ENCODE data around the gene B4GALT2. TPM values are rescaled to one million over a fixed set of nuclear protein-coding genes. Genes with fewer than 3 reads are reported as not detected.

B4GALT2 gene
- total and polyA plus RNA-seq, 2 of the 8 experiments (the other 6 are each of a cell fraction or from before 2014, with no cell fraction given): 56.5 to 121 TPM

- Histone ChIP-seq H2BK12ac (ENCODE audit: low read depth, low read length) (no peak overlapping the region), H3K56ac (replicated peaks; ENCODE audit: insufficient read length, low read depth, low read length) (no peak overlapping the region), H2BK5ac (ENCODE audit: low read depth, low read length) (no peak overlapping the region), H2BK120ac (replicated peaks; ENCODE audit: low read depth, low read length) (no peak overlapping the region), H4K5ac (ENCODE audit: insufficient read length, low read depth, low read length) (no peak overlapping the region), H3K27ac (ENCODE audit: low read depth, low read length) (no peak overlapping the region), H2BK15ac (ENCODE audit: low read length) (no peak overlapping the region), H4K20me1 (replicated peaks in 1 of 2; ENCODE audit: control insufficient read depth in 1 of 2, insufficient read depth in 2 of 2, low read length in 2 of 2) (peaks cover 0 to 6% of the 10 kb centered on the region in 2 experiments), H3K23ac (ENCODE audit: insufficient read length) (no peak overlapping the region), H3K18ac (ENCODE audit: extremely low read depth, low read length) (no peak overlapping the region), H3K4me1 (replicated peaks in 1 of 4; ENCODE audit: control insufficient read depth in 3 of 4, insufficient read depth in 4 of 4, low read length in 3 of 4) (peaks cover 0 to 5% (median 4%) of the 10 kb centered on the region in 4 experiments; a peak in 3 of 7 replicates), H2AK5ac (ENCODE audit: low read depth, low read length) (no peak overlapping the region), H3K4ac (replicated peaks; ENCODE audit: insufficient read length, low read depth, low read length) (no peak overlapping the region), H2AFZ (ENCODE audit: low read length) (no peak overlapping the region), H4K8ac (ENCODE audit: extremely low read depth, insufficient read depth, low read length) (no peak overlapping the region), H3K79me2 (ENCODE audit: control insufficient read depth in 1 of 2, insufficient read depth in 2 of 2, low read length in 2 of 2) (0 out of 4 replicates have a peak, but pooled peaks cover 0 to 4% of the 10 kb centered on the region in 2 experiments), H3K14ac (ENCODE audit: insufficient read length) (no peak overlapping the region), H3K4me2 (ENCODE audit: insufficient read depth in 1 of 2, low read depth in 2 of 2, low read length in 2 of 2) (no peak overlapping the region), H3K9me3 (ENCODE audit: insufficient read depth in 2 of 2, low read depth in 1 of 2, low read length in 1 of 2) (no peaks in the 10 kb centered on the region), H3K23me2 (ENCODE audit: low read depth, low read length) (no peaks in the 10 kb centered on the region), H4K91ac (replicated peaks; ENCODE audit: insufficient read length, low read length) (no peak overlapping the region), H2BK20ac (ENCODE audit: low read length) (no peak overlapping the region), H3K9ac (replicated peaks in 1 of 4; ENCODE audit: extremely low read depth in 1 of 4, low read depth in 3 of 4, low read length in 3 of 4) (no peak overlapping the region), H3K36me3 (ENCODE audit: control insufficient read depth in 2 of 4, insufficient read depth in 4 of 4, low read length in 3 of 4) (peaks cover 3 to 14% (median 8%) of the 10 kb centered on the region in 4 experiments; a peak in 4 of 8 replicates), H3K79me1 (ENCODE audit: low read depth, low read length) (peaks cover 3% of the 10 kb centered on the region), H3K27me3 (replicated peaks in 1 of 4; ENCODE audit: control insufficient read depth in 3 of 4, extremely low read depth in 1 of 4, insufficient read depth in 3 of 4, low read length in 3 of 4) (no peaks in the 10 kb centered on the region), H3K4me3 (ENCODE audit: extremely low read depth in 1 of 4, insufficient read depth in 2 of 4, low read depth in 3 of 4, low read length in 4 of 4) (no peak overlapping the region)
- no peak for DNase-seq (ENCODE audit: low read depth in 1 of 2, low spot score in 2 of 2)
- FAIRE-seq: no peak
- CTCF ChIA-PET (ENCODE audit: partially characterized antibody): interaction anchor here (0.9 to 3.4 kb wide), 7 partner anchors 11 to 90 kb away, joined by 3 to 20 read pairs (median 3); partner anchors contain the start of genes ARTN and IPO13
- 92% methylated on average over 7 of the region's 7 CpGs; no CpG with 5 or more reads in 1 of the 2 experiments for WGBS, 2 experiments (ENCODE audit: extremely low coverage in 1 of 2, insufficient coverage in 1 of 2, insufficient read length in 1 of 2, insufficient replicate concordance in 2 of 2, low coverage in 1 of 2, low lambda C conversion rate in 2 of 2, missing lambda C conversion rate in 1 of 2)
- POLR2A ChIA-PET (ENCODE audit: partially characterized antibody): interaction anchor here (0.8 to 1.5 kb wide), 4 partner anchors 9 to 29 kb away, joined by 3 to 5 read pairs (median 3); partner anchors contain the start of gene ATP6V0B
- TF ChIP-seq SIRT6 (IDR thresholded peaks at IDR 0.05; ENCODE audit: low read length): no peak
These were observed 21.5 kb upstream of the B4GALT2 start for GRCh38 chr1:43957407-43958040.

Data from H1 (cell line).